ENCODE results near the gene TMEM117. TPM values are rescaled to one million over a fixed set of nuclear protein-coding genes. Genes with fewer than 3 reads are reported as not detected.
A peak's percentile ranks its signal among the peaks of the same experiment; 100 is the strongest.

The TMEM117 gene
- total RNA-seq, 1 donor, result 22.4 TPM

- no peaks in the 10 kb centered on the region for H3K27me3 ChIP-seq (ENCODE audit: insufficient read depth, low read length)
- H2AFZ ChIP-seq (ENCODE audit: low read length), result no peak overlapping the region
- no peaks in the 10 kb centered on the region for H3K79me2 ChIP-seq (ENCODE audit: insufficient read depth, low read length)
- H3K4me1 ChIP-seq (ENCODE audit: insufficient read depth, low read length), result no peaks in the 10 kb centered on the region
- TF ChIP-seq CTCF (IDR thresholded peaks at IDR 0.05; ENCODE audit: extremely low read depth, low read depth, low read length), result no peak
- H3K27ac ChIP-seq (ENCODE audit: low read depth, low read length), result no peak overlapping the region
- no peak overlapping the region for H3K4me3 ChIP-seq (ENCODE audit: insufficient read depth, low read length)
- no peak for DNase-seq (ENCODE audit: insufficient read length, low spot score, missing footprints)
- no peaks in the 10 kb centered on the region for H3K36me3 ChIP-seq (ENCODE audit: insufficient read depth, low read length)
- no peak overlapping the region for H3K4me2 ChIP-seq (ENCODE audit: insufficient read depth, low read length)
- H4K20me1 ChIP-seq (ENCODE audit: insufficient read depth, low read length), result no peaks in the 10 kb centered on the region
- no peaks in the 10 kb centered on the region for H3K9me3 ChIP-seq (ENCODE audit: low read depth, low read length)
These were observed 36.5 kb downstream of the TMEM117 start for GRCh38 chr12:43872396-43872795.

- Histone ChIP-seq H2AFZ (ENCODE audit: low read length) (no peak overlapping the region), H4K20me1 (ENCODE audit: insufficient read depth, low read length) (no peaks in the 10 kb centered on the region), H3K4me1 (ENCODE audit: insufficient read depth, low read length) (peaks cover 4% of the 10 kb centered on the region), H3K36me3 (ENCODE audit: insufficient read depth, low read length) (no peaks in the 10 kb centered on the region), H3K4me2 (ENCODE audit: insufficient read depth, low read length) (no peak overlapping the region), H3K27me3 (ENCODE audit: insufficient read depth, low read length) (no peaks in the 10 kb centered on the region), H3K79me2 (ENCODE audit: insufficient read depth, low read length) (no peaks in the 10 kb centered on the region), H3K4me3 (ENCODE audit: insufficient read depth, low read length) (no peak overlapping the region), H3K9me3 (ENCODE audit: low read depth, low read length) (no peaks in the 10 kb centered on the region), H3K27ac (ENCODE audit: low read depth, low read length) (no peak overlapping the region)
- no peak for TF ChIP-seq CTCF (IDR thresholded peaks at IDR 0.05; ENCODE audit: extremely low read depth, low read depth, low read length)
- DNase-seq (ENCODE audit: insufficient read length, low spot score, missing footprints), result no peak
These were observed 42.2 kb downstream of the TMEM117 start for GRCh38 chr12:43878050-43878449.

DNA sequence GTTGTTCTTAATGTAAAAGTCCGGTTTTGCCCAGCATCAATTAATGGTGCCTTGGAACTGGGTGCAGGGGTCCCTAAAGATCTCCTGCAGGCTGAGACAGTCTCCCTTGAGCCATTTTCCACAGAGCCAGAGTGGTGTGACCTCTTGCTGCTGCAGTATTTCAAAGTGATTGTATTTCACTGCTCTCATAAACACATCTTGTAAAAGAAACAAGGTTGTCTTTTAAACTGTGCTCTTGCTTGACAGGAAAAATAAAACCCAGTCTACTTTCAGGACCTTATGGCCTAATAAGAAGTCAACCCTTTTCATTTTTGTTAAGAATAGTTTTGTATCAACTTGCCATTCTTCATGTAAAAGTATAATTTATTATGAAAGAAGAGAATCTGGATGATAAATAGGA is 44.7 kb downstream of the TMEM117 start:
- H3K79me2 ChIP-seq (ENCODE audit: insufficient read depth, low read length), result no peaks in the 10 kb centered on the region

DNA sequence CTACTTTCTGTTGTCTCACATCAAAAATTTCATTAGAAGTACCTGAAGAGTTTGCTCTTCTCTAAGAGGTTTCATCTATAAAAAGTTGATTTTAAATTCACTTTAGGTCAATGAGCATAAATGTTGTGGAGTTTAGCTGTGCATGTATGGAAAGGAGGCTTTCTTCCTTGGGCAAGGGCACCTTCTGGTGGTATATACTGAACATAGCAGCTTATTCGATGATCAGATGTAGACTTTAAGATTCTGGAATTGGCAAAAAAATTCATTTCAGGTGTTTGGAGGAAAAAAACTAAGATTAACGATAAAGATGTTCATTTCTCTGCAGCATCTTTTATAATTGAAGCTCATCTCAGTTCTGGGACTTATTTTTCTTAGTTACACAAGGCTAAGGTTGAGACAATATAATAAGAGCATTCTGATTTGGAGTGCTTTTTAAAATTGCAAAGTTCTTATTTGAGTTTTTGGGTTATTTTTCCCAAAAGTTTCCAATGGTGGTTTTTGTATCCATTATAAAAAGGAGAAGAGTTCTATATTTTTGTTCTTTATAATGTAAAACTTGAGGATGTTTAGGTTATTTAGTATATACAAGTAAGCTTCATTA is 46.8 kb downstream of the TMEM117 start:
- H4K20me1 ChIP-seq (ENCODE audit: insufficient read depth, low read length), result no peaks in the 10 kb centered on the region
- H3K27me3 ChIP-seq (ENCODE audit: insufficient read depth, low read length), result no peaks in the 10 kb centered on the region
- H3K4me3 ChIP-seq (ENCODE audit: insufficient read depth, low read length), result no peak overlapping the region
- no peaks in the 10 kb centered on the region for H3K79me2 ChIP-seq (ENCODE audit: insufficient read depth, low read length)
- peaks cover 12% of the 10 kb centered on the region for H3K4me1 ChIP-seq (ENCODE audit: insufficient read depth, low read length)
- no peak for DNase-seq (ENCODE audit: insufficient read length, low spot score, missing footprints)
- no peak overlapping the region for H3K27ac ChIP-seq (ENCODE audit: low read depth, low read length)
- H3K36me3 ChIP-seq (ENCODE audit: insufficient read depth, low read length), result no peaks in the 10 kb centered on the region
- no peak overlapping the region for H3K4me2 ChIP-seq (ENCODE audit: insufficient read depth, low read length)
- H3K9me3 ChIP-seq (ENCODE audit: low read depth, low read length), result no peaks in the 10 kb centered on the region
- TF ChIP-seq CTCF (IDR thresholded peaks at IDR 0.05; ENCODE audit: extremely low read depth, low read depth, low read length), result peak; percentile 94
- no peak overlapping the region for H2AFZ ChIP-seq (ENCODE audit: low read length)

More for the DNA sequence above, 44.7 kb downstream of the TMEM117 start:
- Histone ChIP-seq H4K20me1 (ENCODE audit: insufficient read depth, low read length) (no peaks in the 10 kb centered on the region), H3K27me3 (ENCODE audit: insufficient read depth, low read length) (no peaks in the 10 kb centered on the region), H3K4me2 (ENCODE audit: insufficient read depth, low read length) (no peak overlapping the region), H3K4me1 (ENCODE audit: insufficient read depth, low read length) (peaks cover 12% of the 10 kb centered on the region), H3K36me3 (ENCODE audit: insufficient read depth, low read length) (no peaks in the 10 kb centered on the region), H2AFZ (ENCODE audit: low read length) (no peak overlapping the region), H3K4me3 (ENCODE audit: insufficient read depth, low read length) (no peak overlapping the region), H3K27ac (ENCODE audit: low read depth, low read length) (no peak overlapping the region), H3K9me3 (ENCODE audit: low read depth, low read length) (no peaks in the 10 kb centered on the region)
- no peak for TF ChIP-seq CTCF (IDR thresholded peaks at IDR 0.05; ENCODE audit: extremely low read depth, low read depth, low read length)
- no peak for DNase-seq (ENCODE audit: insufficient read length, low spot score, missing footprints)

All from osteoblast (primary cell).